Endothelial cell of umbilical vein (primary cell): ENCODE data around the gene ATP13A3. TPM values are rescaled to one million over a fixed set of nuclear protein-coding genes. Genes with fewer than 3 reads are reported as not detected.

Experiments
- BruUV-seq: library from RNA; stranded (reverse); fragments of 400-500 nt; replicated peaks from 2 replicates; lab custom pipeline; 2021; lab: Mats Ljungman, UMichigan
- CTCF ChIA-PET: fragments of 300-600, 350-600 bp; sonication (Branson Sonifier 250); formaldehyde crosslinking; loops from one replicate; lab custom pipeline; 2021; ENCODE audit warnings: antibody characterized with exemption, inconsistent platforms; lab: Charles Lee
- POLR2A ChIA-PET: fragments of 300-600, 350-600 bp; sonication (Branson Sonifier 250); formaldehyde crosslinking; loops from one replicate; lab custom pipeline; 2021; ENCODE audit warnings: antibody characterized with exemption, inconsistent platforms; lab: Charles Lee
- DNase-seq: peaks from one replicate; pipeline ENCODE4 v3.0.0-alpha.2; 2011; ENCODE audit warnings: low read depth, low spot score
- FAIRE-seq: peaks from 2 replicates; lab custom pipeline; 2011; peaks lifted over from hg19 to GRCh38; lab: Jason Lieb, UNC
- H2AFZ ChIP-seq: 2 replicates; pipeline ENCODE4 v1.6.0; 2012; ENCODE audit warnings: low read depth, low read length, control low read depth, inconsistent platforms
- H3K27ac ChIP-seq: 2 replicates; pipeline ENCODE4 v1.5.1; 2011; ENCODE audit warnings: low read depth, mild to moderate bottlenecking, control low read depth, low read length, moderate library complexity; ENCODE audit not compliant: insufficient read depth
- H3K27me3 ChIP-seq, 2 experiments: 2 replicates each; pipeline versions ENCODE4 v1.6.0 to v1.6.1; 2011; ENCODE audit warnings: low read length in 2 of 2, mixed read lengths in 1 of 2; ENCODE audit not compliant: control insufficient read depth in 2 of 2, insufficient read depth in 2 of 2
- H3K36me3 ChIP-seq, 2 experiments: 2 replicates in 1 of 2; 3 replicates in 1 of 2; pipeline ENCODE4 v1.5.1; 2011; ENCODE audit warnings: low read length in 2 of 2, mild to moderate bottlenecking in 1 of 2, moderate library complexity in 1 of 2; ENCODE audit not compliant: control insufficient read depth in 2 of 2, insufficient read depth in 2 of 2; ENCODE audit errors: extremely low read depth in 1 of 2
- H3K4me1 ChIP-seq: 3 replicates; pipeline ENCODE4 v1.5.1; 2011; ENCODE audit warnings: mild to moderate bottlenecking, low read length; ENCODE audit not compliant: control insufficient read depth, insufficient read depth; ENCODE audit errors: extremely low read depth
- H3K4me2 ChIP-seq: 2 replicates; pipeline ENCODE4 v1.6.1; 2011; ENCODE audit warnings: low read length, control low read depth, mixed read lengths; ENCODE audit not compliant: insufficient read depth
- H3K4me3 ChIP-seq, 3 experiments: fragments of 200-600 bp in 1 of 3; sonication (generic), shearing (Covaris generic) in 1 of 3; replicated peaks in 1 of 3; 2 replicates each; pipeline ENCODE4 v1.5.1; 2011 to 2016; ENCODE audit warnings: control low read depth in 3 of 3, low read length in 3 of 3, mild to moderate bottlenecking in 2 of 3, inconsistent platforms in 1 of 3, low read depth in 1 of 3, moderate library complexity in 1 of 3; ENCODE audit not compliant: insufficient read depth in 1 of 3
- H3K79me2 ChIP-seq: 2 replicates; pipeline ENCODE4 v1.6.0; 2012; ENCODE audit warnings: low read length, inconsistent platforms; ENCODE audit not compliant: control insufficient read depth, insufficient read depth
- H3K9ac ChIP-seq: replicated peaks from 2 replicates; pipeline ENCODE3; 2011; ENCODE audit warnings: low read length, control low read depth; ENCODE audit not compliant: insufficient read depth; ENCODE audit errors: extremely low read depth
- H3K9me1 ChIP-seq: replicated peaks from 3 replicates; pipeline ENCODE4 v1.6.0; 2011; ENCODE audit warnings: mild to moderate bottlenecking, low read length; ENCODE audit not compliant: control insufficient read depth, insufficient read depth; ENCODE audit errors: extremely low read depth
- H3K9me3 ChIP-seq: replicated peaks from 2 replicates; pipeline ENCODE4 v1.5.1; 2012; ENCODE audit warnings: low read length, inconsistent platforms; ENCODE audit not compliant: control insufficient read depth, insufficient read depth
- H4K20me1 ChIP-seq: replicated peaks from 2 replicates; pipeline ENCODE3; 2011; ENCODE audit warnings: mild to moderate bottlenecking, low read length; ENCODE audit not compliant: control insufficient read depth, insufficient read depth; ENCODE audit errors: extremely low read depth
- CTCF ChIP-seq, 2 donors: IDR thresholded peaks; 1 replicate in 1 of 2; 2 replicates in 1 of 2; pipeline ENCODE4 v1.5.1; 2011; ENCODE audit warnings: low read length in 2 of 2, mild to moderate bottlenecking in 2 of 2, moderate library complexity in 2 of 2, control low read depth in 1 of 2, inconsistent platforms in 1 of 2, low read depth in 1 of 2; ENCODE audit not compliant: insufficient read depth in 1 of 2; ENCODE audit errors: extremely low read depth in 1 of 2
- EZH2 ChIP-seq: IDR thresholded peaks from 2 replicates; pipeline ENCODE4 v1.6.1; 2012; ENCODE audit warnings: borderline replicate concordance, low read depth, mild to moderate bottlenecking, moderate library complexity, low read length, inconsistent platforms; ENCODE audit not compliant: severe bottlenecking
- FOS ChIP-seq: IDR thresholded peaks from 2 replicates; pipeline ENCODE4 v1.6.1; 2011; ENCODE audit warnings: mild to moderate bottlenecking, low read length, moderate library complexity, borderline replicate concordance; ENCODE audit not compliant: insufficient read depth
- GATA2 ChIP-seq: IDR thresholded peaks from 2 replicates; pipeline ENCODE4 v1.7.0; 2011; ENCODE audit warnings: low read depth, mild to moderate bottlenecking, moderate library complexity, mixed read lengths, low read length; ENCODE audit not compliant: insufficient read length, insufficient read depth
- JUN ChIP-seq: IDR thresholded peaks from 2 replicates; pipeline ENCODE4 v1.6.1; 2011; ENCODE audit warnings: borderline replicate concordance, low read depth; ENCODE audit not compliant: insufficient read length, insufficient read depth
- MAX ChIP-seq: IDR thresholded peaks from 2 replicates; pipeline ENCODE4 v1.6.1; 2011; ENCODE audit not compliant: insufficient read depth, insufficient read length
- MYC ChIP-seq: IDR thresholded peaks from one replicate; pipeline ENCODE4 v1.6.1; 2011; ENCODE audit warnings: mild to moderate bottlenecking, low read depth, low read length
- POLR2A ChIP-seq: IDR thresholded peaks from 2 replicates; pipeline ENCODE4 v1.6.1; 2012; ENCODE audit warnings: low read depth, mild to moderate bottlenecking, control low read depth, low read length
- POLR2AphosphoS5 ChIP-seq: IDR thresholded peaks from 2 replicates; pipeline ENCODE4 v1.6.1; 2012; ENCODE audit warnings: low read depth, mild to moderate bottlenecking, control low read depth, low read length, moderate library complexity; ENCODE audit not compliant: insufficient read depth
- dilution Hi-C: fragments of 300-500 bp; cut with MboI; formaldehyde crosslinking; loops from one replicate; pipeline ENCODE4 v1.15.0; 2019; ENCODE audit warnings: low sequenced_read_pairs; ENCODE audit not compliant: extremely low pct_ligation_motif_present
- intact Hi-C: fragments of 100-400 bp; cut with micrococcal nuclease; formaldehyde crosslinking; loops from one replicate; pipeline ENCODE4 v1.10.0; 2022
- polyA plus RNA-seq, 4 experiments: library from polyadenylated mRNA; depleted of rRNA in 3 of 4; stranded (reverse) in 3 of 4; unstranded in 1 of 4; fragments of >200 nt; gene quantifications; 2 replicates each; pipeline versions ENCODE4 v1.2.1 to v1.2.3, GENCODE V29; 2011 to 2012; ENCODE audit warnings: missing spikeins in 1 of 4
- total RNA-seq: library from RNA; stranded (reverse); gene quantifications from 2 replicates; pipeline ENCODE4 v1.2.3, GENCODE V29; 2021

The ATP13A3 gene
- total and polyA plus RNA-seq, 2 donors (not counting 3 experiments of a cell fraction or from before 2014, with no cell fraction given), result 12.0 to 59.0 TPM

- H3K4me1 ChIP-seq, result peaks cover 4% of the 10 kb centered on the region
- H3K27me3 ChIP-seq, result peaks cover 6 to 17% of the 10 kb centered on the region in 2 experiments
- no peaks in the 10 kb centered on the region for H4K20me1 ChIP-seq
- no peak overlapping the region for H3K4me3 ChIP-seq
- FAIRE-seq (no peak), DNase-seq (no peak)
- H3K79me2 ChIP-seq, result no peaks in the 10 kb centered on the region
- dilution Hi-C loops (no loop called here), intact Hi-C loops (no loop called here)
- POLR2A ChIA-PET, result no interaction called here
- H3K9me3 ChIP-seq, result no peaks in the 10 kb centered on the region
- H3K4me2 ChIP-seq, result no peak overlapping the region
- H3K36me3 ChIP-seq, result no peaks in the 10 kb centered on the region
- H3K9me1 ChIP-seq, result no peaks in the 10 kb centered on the region
- TF ChIP-seq POLR2AphosphoS5 (no peak), MAX (no peak), POLR2A (no peak), EZH2 (no peak), JUN (no peak), CTCF (IDR thresholded peaks at IDR 0.05; ENCODE audit: extremely low read depth in 1 of 2, insufficient read depth in 1 of 2, low read depth in 1 of 2, low read length in 2 of 2) (no peak), FOS (no peak), MYC (no peak), GATA2 (no peak)
- H2AFZ ChIP-seq, result no peak overlapping the region
- no peak overlapping the region for H3K27ac ChIP-seq
- BruUV-seq, result no TSS peak
- no peak overlapping the region for H3K9ac ChIP-seq
- CTCF ChIA-PET, result interaction anchor here (1.0 kb wide), 1 partner anchor 12 kb away, joined by 4 read pairs; the partner anchor contains the start of gene LRRC15
Observed at GRCh38 chr3:194381460-194381875, 105.3 kb downstream of the ATP13A3 start.
